GM19455 (cell line): ENCODE results near the gene CASD1.

ENCODE experiments used
- ATAC-seq: cut with Tn5 transposase; IDR thresholded peaks from one replicate; pipeline ENCODE4 v1.9.1; 2021; ENCODE audit not compliant: unreplicated experiment

Gene CASD1

DNA sequence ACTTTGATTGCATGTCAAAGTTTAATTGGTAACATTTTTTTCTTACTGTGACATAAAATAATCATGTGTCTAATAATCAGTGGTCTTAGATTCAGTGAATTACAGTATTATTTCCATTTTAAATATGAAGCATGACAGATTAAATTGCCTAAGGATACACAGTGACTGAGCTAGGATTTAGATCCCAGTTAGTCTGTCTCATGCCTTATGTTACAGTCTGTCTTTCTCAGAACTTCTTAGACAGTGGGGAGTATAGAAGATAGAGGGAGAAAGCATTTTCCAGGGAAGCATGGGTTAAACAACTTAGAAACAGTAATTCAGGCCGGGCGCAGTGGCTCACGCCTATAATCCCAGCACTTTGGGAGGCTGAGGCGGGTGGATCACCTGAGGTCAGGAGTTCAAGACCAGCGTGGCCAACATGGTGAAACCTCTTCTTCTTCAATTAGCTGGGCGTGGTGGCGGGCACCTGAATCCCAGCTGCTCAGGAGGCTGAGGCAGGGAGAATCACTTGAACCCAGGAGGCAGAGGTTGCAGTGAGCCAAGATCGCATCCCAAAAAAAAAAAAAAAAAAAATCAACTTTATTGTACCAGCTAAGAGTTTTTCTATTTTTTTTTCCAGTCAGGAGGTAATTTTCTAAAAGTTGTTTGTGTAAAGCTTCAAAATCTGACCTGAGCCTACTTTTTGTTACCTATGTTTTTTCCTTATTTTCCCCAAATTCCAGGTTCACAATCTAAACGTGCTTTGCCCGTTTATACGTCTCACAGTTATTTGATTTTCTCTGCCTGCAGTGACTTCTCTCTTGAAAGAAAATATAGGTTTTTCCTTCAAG, 3.3 kb downstream of the CASD1 start:
- ATAC-seq, result no peak

- ATAC-seq, result no peak
These were observed 3.9 kb downstream of the CASD1 start for GRCh38 chr7:94513565-94513860.

- no peak for ATAC-seq
These were observed 4.7 kb downstream of the CASD1 start for GRCh38 chr7:94514140-94514889.

DNA sequence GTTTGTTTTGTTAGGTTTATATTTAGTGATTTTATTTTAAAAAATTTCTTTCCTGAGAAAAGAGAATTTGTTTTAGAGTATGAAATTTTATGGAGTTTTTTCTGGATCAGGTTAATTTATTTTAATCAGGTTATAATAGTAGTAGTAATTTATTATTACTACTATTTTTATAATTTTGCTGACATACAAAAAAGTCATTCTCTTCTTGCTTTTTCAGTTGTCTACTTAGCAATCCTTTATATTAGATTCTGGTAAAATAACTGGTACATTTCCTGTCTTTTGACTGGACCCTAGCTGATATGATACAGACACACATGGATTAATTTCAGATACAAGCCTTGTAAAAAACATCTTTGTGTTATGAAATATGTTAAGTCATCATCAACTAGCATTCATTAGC, 5.3 kb downstream of the CASD1 start:
- no peak for ATAC-seq

- no peak for ATAC-seq
These were observed 16.3 kb downstream of the CASD1 start for GRCh38 chr7:94525923-94526322.

DNA sequence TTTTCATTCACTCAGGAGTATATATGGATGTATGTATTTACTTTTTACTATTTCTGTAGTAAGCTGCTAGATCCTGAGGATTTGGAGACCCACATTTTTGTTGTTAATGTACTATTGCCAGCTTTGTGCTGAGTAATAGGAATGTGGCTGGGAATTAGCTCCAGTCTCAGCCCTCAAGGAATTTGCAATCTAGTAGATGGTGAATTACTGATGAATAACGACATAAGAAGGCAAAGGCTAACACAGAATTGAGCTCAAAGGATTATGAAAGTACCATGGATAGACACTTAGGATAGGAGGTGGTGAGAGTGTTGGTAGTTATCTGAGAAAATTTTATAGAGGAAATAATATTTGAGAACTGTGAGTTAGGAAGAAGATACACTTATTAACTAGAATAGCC, 19.9 kb downstream of the CASD1 start:
- ATAC-seq, result no peak

DNA sequence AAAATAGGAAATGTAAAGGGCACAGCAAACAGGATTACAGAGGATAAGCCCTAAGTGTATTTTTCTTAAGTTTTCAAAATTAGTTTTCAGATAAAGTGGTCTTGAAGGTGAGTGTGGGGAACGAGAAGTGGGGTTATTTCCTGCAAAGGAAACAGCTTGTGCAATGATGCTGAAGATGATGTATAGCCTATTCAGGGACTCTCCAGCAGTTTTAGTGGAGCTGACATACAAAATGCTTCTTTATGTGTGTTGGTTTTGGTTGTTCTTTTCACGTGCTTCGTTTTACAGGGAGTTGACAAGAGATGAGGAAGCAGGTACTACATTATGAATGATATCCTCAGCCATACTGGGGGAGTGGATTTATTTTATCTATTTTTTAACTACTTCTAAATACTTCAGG, 20.5 kb downstream of the CASD1 start:
- no peak for ATAC-seq

DNA sequence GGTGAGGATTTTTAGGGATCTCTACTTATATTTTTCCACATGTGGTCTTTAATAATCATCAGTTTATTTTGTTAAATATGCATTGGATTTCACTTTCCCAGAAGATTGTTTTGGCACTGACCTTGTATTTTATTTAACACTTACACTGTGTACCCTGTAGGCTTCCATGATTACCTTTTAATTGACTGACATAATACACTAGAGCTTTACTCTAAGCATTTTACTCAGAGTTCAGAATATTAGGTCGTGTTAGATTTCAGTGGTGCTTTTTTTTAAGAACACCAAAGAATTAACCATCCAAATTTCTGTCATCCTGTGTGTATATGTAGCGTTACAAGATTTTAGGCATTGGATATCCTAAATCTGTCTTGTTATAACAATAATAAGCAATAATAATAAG, 23.1 kb downstream of the CASD1 start:
- ATAC-seq, result no peak

DNA sequence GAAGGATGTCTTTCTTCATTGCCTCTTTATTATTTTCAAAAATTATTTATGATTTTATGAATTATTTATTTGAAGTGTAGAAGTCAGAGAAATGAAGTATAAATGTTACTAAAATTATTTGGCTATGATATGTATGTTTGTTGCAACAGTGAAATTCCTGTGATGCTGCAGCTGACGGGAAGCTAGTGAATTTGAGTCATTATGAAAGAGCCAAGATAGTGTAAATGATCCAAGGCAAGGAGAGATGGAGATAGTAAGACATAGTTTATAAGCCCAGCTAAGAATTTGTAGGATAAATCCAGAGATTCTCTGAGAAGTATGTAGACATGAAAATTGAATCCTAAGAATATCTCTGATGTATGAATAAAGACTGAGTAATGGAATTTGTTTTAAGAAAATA, 30.8 kb downstream of the CASD1 start:
- no peak for ATAC-seq

- ATAC-seq, result no peak
These were observed 37.5 kb downstream of the CASD1 start for GRCh38 chr7:94547126-94547525.

- ATAC-seq, result peak; percentile 59
These were observed 46.4 kb downstream of the CASD1 start for GRCh38 chr7:94556028-94556427.

DNA sequence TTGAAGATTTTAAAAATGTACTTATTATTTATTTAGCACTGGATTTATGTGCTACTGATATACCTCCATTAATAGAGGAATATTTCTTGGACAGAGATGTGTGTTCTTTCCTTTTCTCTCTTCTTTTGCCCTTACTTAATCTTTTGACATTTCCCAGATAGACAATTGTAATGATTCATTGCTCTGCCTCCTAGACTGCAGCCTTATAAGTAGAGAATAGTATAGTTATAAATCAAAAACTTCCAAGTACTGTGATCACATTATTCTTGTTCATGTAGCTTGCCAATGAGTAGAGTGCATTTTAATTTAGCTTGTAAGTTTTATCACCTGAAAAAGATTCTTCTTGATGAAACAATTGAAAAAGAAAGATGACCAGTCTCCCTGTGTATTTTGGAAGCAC, 47.6 kb downstream of the CASD1 start:
- ATAC-seq, result no peak

GRCh38 chr7:94559972-94560371, 50.4 kb downstream of the CASD1 start:
- ATAC-seq, result no peak

GRCh38 chr7:94561841-94562514, 52.4 kb downstream of the CASD1 start:
- ATAC-seq, result no peak

- ATAC-seq, result no peak
These were observed 52.9 kb downstream of the CASD1 start for GRCh38 chr7:94562525-94562924.

GRCh38 chr7:94565247-94565894, 55.8 kb downstream of the CASD1 start:
- ATAC-seq, result no peak

GRCh38 chr7:94567396-94567795, 57.8 kb downstream of the CASD1 start:
- ATAC-seq, result no peak

GRCh38 chr7:94571816-94572215, 62.2 kb downstream of the CASD1 start:
- no peak for ATAC-seq

DNA sequence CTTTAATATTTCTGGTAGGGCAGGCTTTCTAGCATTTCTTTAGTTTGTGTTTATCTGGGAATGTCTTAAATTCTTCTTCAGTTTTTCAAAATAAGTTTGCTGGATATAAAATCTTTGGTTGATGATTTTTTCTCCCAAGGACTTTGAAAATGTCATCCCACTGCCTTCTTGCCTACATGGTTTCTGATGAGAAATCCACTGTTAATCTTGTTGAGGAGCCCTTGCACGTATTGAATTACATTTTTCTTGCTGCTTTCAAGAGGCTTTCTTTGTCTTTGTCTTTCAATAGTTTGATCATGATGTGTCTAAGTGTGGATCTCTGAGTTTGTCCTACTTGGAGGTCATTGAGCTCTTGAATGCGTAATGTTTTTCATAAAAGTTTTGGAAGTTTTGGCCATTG, 66.0 kb downstream of the CASD1 start:
- ATAC-seq, result no peak

- ATAC-seq, result no peak
These were observed 66.7 kb downstream of the CASD1 start for GRCh38 chr7:94576316-94576715.

- ATAC-seq, result no peak
These were observed 67.7 kb downstream of the CASD1 start for GRCh38 chr7:94577357-94577756.

GRCh38 chr7:94578614-94579013, 69.0 kb downstream of the CASD1 start:
- ATAC-seq, result no peak
